DOHH2 (cell line): ENCODE measurements around the gene MRPS12.

Experiments used
- H3F3A ChIP-seq: fragments of 200-600 bp; sonication (generic), shearing (Covaris generic); 2 replicates; pipeline ENCODE4 v1.6.0; 2016; ENCODE audit warnings: antibody characterized with exemption, mild to moderate bottlenecking; ENCODE audit not compliant: control insufficient read depth, insufficient read depth
- H3K27ac ChIP-seq: fragments of 200-600 bp; sonication (generic); 2 replicates; pipeline ENCODE4 v1.5.1; 2014; ENCODE audit warnings: low read depth, mild to moderate bottlenecking, low read length, moderate library complexity
- H3K27me3 ChIP-seq: fragments of 200-600 bp; sonication (generic); 2 replicates; pipeline ENCODE4 v1.6.1; 2014; ENCODE audit warnings: mild to moderate bottlenecking, low read length, mixed read lengths; ENCODE audit not compliant: control insufficient read depth
- H3K36me3 ChIP-seq: fragments of 200-600 bp; sonication (generic); 2 replicates; pipeline ENCODE4 v1.6.1; 2014; ENCODE audit warnings: mild to moderate bottlenecking, low read length, moderate library complexity, mixed read lengths; ENCODE audit not compliant: control insufficient read depth
- H3K4me1 ChIP-seq: fragments of 200-600 bp; sonication (generic); 2 replicates; pipeline ENCODE4 v1.6.1; 2014; ENCODE audit warnings: mild to moderate bottlenecking, low read length, mixed read lengths; ENCODE audit not compliant: control insufficient read depth
- H3K4me2 ChIP-seq: fragments of 200-600 bp; sonication (generic); 2 replicates; pipeline ENCODE4 v1.6.0; 2014; ENCODE audit warnings: mild to moderate bottlenecking, low read length, moderate library complexity
- H3K4me3 ChIP-seq: fragments of 200-600 bp; sonication (generic); 2 replicates; pipeline ENCODE4 v1.5.1; 2014; ENCODE audit warnings: mild to moderate bottlenecking, low read length, mixed read lengths
- H3K79me2 ChIP-seq: fragments of 200-600 bp; sonication (generic); 2 replicates; pipeline ENCODE4 v1.6.1; 2014; ENCODE audit warnings: mild to moderate bottlenecking, low read length, mixed read lengths; ENCODE audit not compliant: control insufficient read depth
- H3K9me2 ChIP-seq: fragments of 200-600 bp; sonication (generic); replicated peaks from 2 replicates; pipeline ENCODE4 v1.6.1; 2014; ENCODE audit warnings: mild to moderate bottlenecking, low read length, mixed read lengths; ENCODE audit not compliant: control insufficient read depth
- H3K9me3 ChIP-seq: fragments of 200-600 bp; sonication (generic); 2 replicates; pipeline ENCODE4 v1.6.1; 2014; ENCODE audit warnings: antibody characterized with exemption, low read length, mixed read lengths; ENCODE audit not compliant: control insufficient read depth, insufficient read depth
- H4K20me1 ChIP-seq: fragments of 200-600 bp; sonication (generic); 2 replicates; pipeline ENCODE4 v1.6.0; 2014; ENCODE audit warnings: low read depth, mild to moderate bottlenecking, antibody characterized with exemption, low read length, moderate library complexity; ENCODE audit not compliant: control insufficient read depth, insufficient read depth
- CTCF ChIP-seq: fragments of 200-600 bp; sonication (generic); IDR thresholded peaks from one replicate; pipeline ENCODE4 v1.5.1; 2014; ENCODE audit warnings: antibody characterized with exemption, mild to moderate bottlenecking, low read depth, low read length; ENCODE audit not compliant: poor library complexity, severe bottlenecking
- EZH2phosphoT487 ChIP-seq: fragments of 200-600 bp; sonication (generic); IDR thresholded peaks from 2 replicates; pipeline ENCODE4 v1.6.1; 2017; ENCODE audit warnings: borderline replicate concordance, mild to moderate bottlenecking, antibody characterized with exemption, low read length, moderate library complexity, mixed read lengths

MRPS12 gene

GRCh38 chr19:38905620-38906019, 25.1 kb upstream of the MRPS12 start:
- peaks cover 10% of the 10 kb centered on the region for H3K4me1 ChIP-seq
- H3F3A ChIP-seq = no peaks in the 10 kb centered on the region
- H3K4me2 ChIP-seq = no peak overlapping the region
- H3K9me3 ChIP-seq = peaks cover 5% of the 10 kb centered on the region
- no peaks in the 10 kb centered on the region for H3K27me3 ChIP-seq
- no peak overlapping the region for H3K27ac ChIP-seq
- H3K9me2 ChIP-seq = no peaks in the 10 kb centered on the region
- peaks cover 31% of the 10 kb centered on the region for H3K79me2 ChIP-seq
- no peak for TF ChIP-seq CTCF
- no peak for TF ChIP-seq EZH2phosphoT487
- H3K36me3 ChIP-seq = peaks cover 40% of the 10 kb centered on the region
- no peak overlapping the region for H3K4me3 ChIP-seq
- no peaks in the 10 kb centered on the region for H4K20me1 ChIP-seq

GRCh38 chr19:38907227-38907626, 23.5 kb upstream of the MRPS12 start:
- Histone ChIP-seq H3K4me3 (no peak overlapping the region), H3K36me3 (peaks cover 33% of the 10 kb centered on the region), H3K79me2 (peaks cover 15% of the 10 kb centered on the region), H3K27me3 (no peaks in the 10 kb centered on the region), H4K20me1 (no peaks in the 10 kb centered on the region), H3K4me1 (no peaks in the 10 kb centered on the region), H3K9me3 (no peaks in the 10 kb centered on the region), H3K27ac (no peak overlapping the region), H3K9me2 (no peaks in the 10 kb centered on the region), H3F3A (no peaks in the 10 kb centered on the region), H3K4me2 (no peak overlapping the region)
- TF ChIP-seq EZH2phosphoT487 (no peak), CTCF (no peak)

- Histone ChIP-seq H3F3A (no peaks in the 10 kb centered on the region), H3K4me3 (no peak overlapping the region), H3K9me3 (no peaks in the 10 kb centered on the region), H3K4me1 (no peaks in the 10 kb centered on the region), H3K4me2 (no peak overlapping the region), H3K36me3 (peaks cover 33% of the 10 kb centered on the region), H3K79me2 (peaks cover 12% of the 10 kb centered on the region), H3K27me3 (no peaks in the 10 kb centered on the region), H3K27ac (no peak overlapping the region), H4K20me1 (no peaks in the 10 kb centered on the region), H3K9me2 (no peaks in the 10 kb centered on the region)
- TF ChIP-seq CTCF (no peak), EZH2phosphoT487 (no peak)
Measured at GRCh38 chr19:38907670-38908069, 23.1 kb upstream of the MRPS12 start.

GRCh38 chr19:38908911-38909310, 21.8 kb upstream of the MRPS12 start:
- Histone ChIP-seq H3K4me1 (no peaks in the 10 kb centered on the region), H3K4me2 (no peak overlapping the region), H3F3A (no peaks in the 10 kb centered on the region), H3K79me2 (peaks cover 4% of the 10 kb centered on the region), H4K20me1 (no peaks in the 10 kb centered on the region), H3K27me3 (no peaks in the 10 kb centered on the region), H3K9me3 (no peaks in the 10 kb centered on the region), H3K27ac (no peak overlapping the region), H3K4me3 (no peak overlapping the region), H3K9me2 (no peaks in the 10 kb centered on the region), H3K36me3 (peaks cover 33% of the 10 kb centered on the region)
- TF ChIP-seq EZH2phosphoT487 = no peak
- no peak for TF ChIP-seq CTCF
